HCT116 (cell line): ENCODE measurements around the gene USH1G. TPM values are rescaled to one million over a fixed set of nuclear protein-coding genes. Genes with fewer than 3 reads are reported as not detected.

Experiments
- ATAC-seq: fragments of 200-7000 bp; cut with Tn5 transposase; 2 replicates; pipeline ENCODE4 v1.9.1; 2020; ENCODE audit warnings: mild to moderate bottlenecking, moderate library complexity
- BruUV-seq: library from RNA; stranded (reverse); fragments of 400-500 nt; replicated peaks from 2 replicates; lab custom pipeline; 2021; lab: Mats Ljungman, UMichigan
- CTCF ChIA-PET: fragments of 300-600 bp; sonication (Branson Sonifier 250); formaldehyde crosslinking; loops from one replicate; lab custom pipeline; 2021; ENCODE audit warnings: antibody characterized with exemption; lab: Charles Lee
- POLR2A ChIA-PET: fragments of 300-600, 350-600 bp; sonication (Branson Sonifier 250); formaldehyde crosslinking; loops from one replicate; lab custom pipeline; 2021; ENCODE audit warnings: antibody characterized with exemption; lab: Charles Lee
- RAD21 ChIA-PET, 2 experiments: fragments of 300-600 bp; sonication (Branson Sonifier 250); formaldehyde crosslinking; loops; one replicate each; lab custom pipeline; 2023; ENCODE audit warnings: low total read pairs in 2 of 2; ENCODE audit not compliant: uncharacterized antibody in 2 of 2, unreplicated experiment in 2 of 2, low non-redundant PET in 1 of 2; lab: Charles Lee
- DNase-seq: peaks from one replicate; pipeline ENCODE4 v3.0.0-alpha.2; 2010; ENCODE audit warnings: low read depth, low spot score
- H2AFZ ChIP-seq: fragments of 200-600 bp; shearing (Covaris generic), sonication (generic); 2 replicates; pipeline ENCODE4 v1.6.1; 2017; ENCODE audit warnings: low read depth, mixed run types, mixed read lengths, antibody characterized with exemption, low read length; ENCODE audit not compliant: poor library complexity, severe bottlenecking
- H3K27ac ChIP-seq: 2 replicates; pipeline ENCODE4 v1.5.1; 2012; ENCODE audit warnings: low read depth, low read length
- H3K27me3 ChIP-seq: fragments of 200-600 bp; sonication (generic); 2 replicates; pipeline ENCODE4 v1.6.1; 2016; ENCODE audit warnings: mixed run types, low read length, mixed read lengths; ENCODE audit not compliant: insufficient read depth
- H3K36me3 ChIP-seq, 2 experiments: fragments of 200-500 bp in 1 of 2; fragments of 200-600 bp in 1 of 2; sonication (Bioruptor generic) in 1 of 2; sonication (generic) in 1 of 2; 2 replicates each; pipeline versions ENCODE4 v1.5.1 to v1.6.1; 2014 to 2016; ENCODE audit warnings: low read length in 2 of 2, inconsistent platforms in 1 of 2, mixed read lengths in 1 of 2, mixed run types in 1 of 2; ENCODE audit not compliant: insufficient read depth in 2 of 2, control insufficient read depth in 1 of 2
- H3K4me1 ChIP-seq, 2 experiments: fragments of 200-600 bp in 1 of 2; sonication (generic) in 1 of 2; 2 replicates each; pipeline versions ENCODE4 v1.5.1 to v1.6.1; 2012 to 2017; ENCODE audit warnings: low read length in 2 of 2, inconsistent platforms in 1 of 2, mild to moderate bottlenecking in 1 of 2, mixed read lengths in 1 of 2, mixed run types in 1 of 2, moderate library complexity in 1 of 2; ENCODE audit not compliant: insufficient read depth in 2 of 2, control insufficient read depth in 1 of 2
- H3K4me2 ChIP-seq: fragments of 200-600 bp; sonication (generic); 2 replicates; pipeline ENCODE4 v1.6.1; 2017; ENCODE audit warnings: mixed run types, low read length, mixed read lengths
- H3K4me3 ChIP-seq, 2 experiments: fragments of 200-600 bp in 1 of 2; sonication (generic) in 1 of 2; replicated peaks in 1 of 2; 2 replicates each; pipeline ENCODE4 v1.5.1; 2011 to 2016; ENCODE audit warnings: low read length in 2 of 2, control low read depth in 1 of 2, low read depth in 1 of 2, mild to moderate bottlenecking in 1 of 2, mixed read lengths in 1 of 2, mixed run types in 1 of 2
- H3K79me2 ChIP-seq: fragments of 200-600 bp; sonication (generic); 2 replicates; pipeline ENCODE4 v1.6.1; 2017; ENCODE audit warnings: mild to moderate bottlenecking, mixed run types, low read length, moderate library complexity, mixed read lengths; ENCODE audit not compliant: insufficient read depth
- H3K9ac ChIP-seq: fragments of 200-600 bp; sonication (generic); 2 replicates; pipeline ENCODE4 v1.6.1; 2016; ENCODE audit warnings: low read length, mixed read lengths
- H3K9me2 ChIP-seq: fragments of 200-600 bp; sonication (generic), shearing (Covaris generic); 2 replicates; pipeline ENCODE4 v1.6.1; 2017; ENCODE audit warnings: mixed run types, mild to moderate bottlenecking, moderate library complexity; ENCODE audit not compliant: insufficient read depth
- H3K9me3 ChIP-seq, 2 experiments: fragments of 200-500 bp in 1 of 2; fragments of 200-600 bp in 1 of 2; sonication (Bioruptor generic) in 1 of 2; sonication (generic) in 1 of 2; 2 replicates each; pipeline ENCODE4 v1.6.1; 2014 to 2017; ENCODE audit warnings: low read length in 2 of 2, mixed read lengths in 2 of 2, inconsistent platforms in 1 of 2, low read depth in 1 of 2, mild to moderate bottlenecking in 1 of 2, mixed run types in 1 of 2, moderate library complexity in 1 of 2; ENCODE audit not compliant: control insufficient read depth in 1 of 2, insufficient read depth in 1 of 2
- H4K20me1 ChIP-seq: fragments of 200-600 bp; sonication (generic), shearing (Covaris generic); 2 replicates; pipeline ENCODE4 v1.6.1; 2017; ENCODE audit warnings: mixed run types, mild to moderate bottlenecking, moderate library complexity; ENCODE audit not compliant: insufficient read depth
- ATF3 ChIP-seq: IDR thresholded peaks from 2 replicates; pipeline ENCODE4 v1.6.1; 2012
- CBX3 ChIP-seq: IDR thresholded peaks from 2 replicates; pipeline ENCODE4 v1.6.1; 2012; ENCODE audit warnings: low read depth
- MAX ChIP-seq: IDR thresholded peaks from 2 replicates; pipeline ENCODE4 v1.6.1; 2012
- RAD21 ChIP-seq: IDR thresholded peaks from 2 replicates; pipeline ENCODE4 v1.6.1; 2012; ENCODE audit warnings: low read depth, mild to moderate bottlenecking
- REST ChIP-seq: IDR thresholded peaks from 2 replicates; pipeline ENCODE4 v1.6.1; 2012; ENCODE audit warnings: low read depth
- SIN3A ChIP-seq: IDR thresholded peaks from 2 replicates; pipeline ENCODE4 v1.6.1; 2012; ENCODE audit warnings: low read depth
- SRF ChIP-seq: IDR thresholded peaks from 2 replicates; pipeline ENCODE4 v1.6.1; 2012; ENCODE audit warnings: low read depth
- TCF7L2 ChIP-seq: IDR thresholded peaks from 2 replicates; pipeline ENCODE4 v1.7.0; 2011; ENCODE audit warnings: borderline replicate concordance, inconsistent platforms; ENCODE audit not compliant: insufficient read depth, insufficient read length; ENCODE audit errors: extremely low read depth
- YY1 ChIP-seq: IDR thresholded peaks from 2 replicates; pipeline ENCODE4 v1.6.1; 2011; ENCODE audit warnings: low read length, low read depth, moderate library complexity, mild to moderate bottlenecking; ENCODE audit not compliant: insufficient replicate concordance; ENCODE audit errors: extremely low read depth
- ZBTB33 ChIP-seq: IDR thresholded peaks from 2 replicates; pipeline ENCODE4 v1.6.1; 2011; ENCODE audit warnings: mild to moderate bottlenecking, low read length, moderate library complexity; ENCODE audit not compliant: insufficient replicate concordance; ENCODE audit errors: extremely low read depth
- ZFX ChIP-seq: fragments of 450-650 bp; IDR thresholded peaks from 2 replicates; pipeline ENCODE4 v1.6.1; 2017
- ZNF274 ChIP-seq: fragments of 200-500 bp; sonication (Bioruptor generic); IDR thresholded peaks from 2 replicates; pipeline ENCODE4 v1.6.1; 2014; ENCODE audit warnings: mild to moderate bottlenecking, low read depth, low read length, inconsistent platforms
- intact Hi-C: fragments of 100-400 bp; cut with micrococcal nuclease; formaldehyde crosslinking; loops from 2 replicates; pipeline ENCODE4 v1.10.0; 2022
- total RNA-seq: library from RNA; stranded (reverse); gene quantifications from one replicate; pipeline ENCODE4 v1.2.1, GENCODE V29; 2021; ENCODE audit not compliant: unreplicated experiment

Gene USH1G
- total RNA-seq, 1 experiment from 2014 or later, result 3.1 TPM

DNA sequence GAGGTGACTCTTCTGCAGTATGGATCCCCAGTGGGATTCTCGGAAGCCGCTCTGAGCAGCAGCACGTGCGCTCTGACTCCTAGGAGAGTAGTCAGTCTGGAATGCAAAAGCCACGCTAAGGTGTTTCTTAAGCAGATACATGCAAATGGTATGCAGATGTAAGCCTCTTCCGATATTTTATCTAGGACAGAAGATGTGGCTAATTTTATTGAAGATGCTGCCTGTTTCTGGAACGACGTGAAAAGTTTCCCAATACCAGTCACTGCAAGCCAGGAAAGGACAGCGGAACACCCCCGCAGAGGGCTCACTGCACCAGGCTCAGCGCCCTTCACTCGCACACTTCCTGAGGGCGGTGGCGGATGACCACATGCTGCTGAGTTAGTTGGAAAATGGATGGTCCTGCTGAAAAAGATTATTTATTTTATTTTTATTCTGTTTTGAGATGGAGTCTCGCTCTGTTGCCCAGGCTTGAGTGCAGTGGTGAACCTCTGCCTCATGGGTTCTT lies 39.8 kb downstream of the USH1G start:
- Histone ChIP-seq H3K9ac (no peak overlapping the region), H3K4me3 (no peak overlapping the region), H4K20me1 (no peaks in the 10 kb centered on the region), H3K4me1 (peaks cover 0 to 5% of the 10 kb centered on the region in 2 experiments; a peak in 2 of 4 replicates), H3K4me2 (no peak overlapping the region), H3K9me2 (no peaks in the 10 kb centered on the region), H3K79me2 (no peaks in the 10 kb centered on the region)
- RAD21 ChIA-PET, result no interaction called here
- intact Hi-C loops, result no loop called here
- TF ChIP-seq ATF3 (no peak), SRF (no peak), RAD21 (no peak), SIN3A (no peak), CBX3 (no peak), MAX (no peak), ZNF274 (no peak), TCF7L2 (no peak), YY1 (no peak), ZFX (no peak), REST (no peak), ZBTB33 (no peak)
- TF ChIP-seq, all 23 proteins: peak for 0
- H3K9me3 ChIP-seq, result no peaks in the 10 kb centered on the region
- no TSS peak for BruUV-seq
- ChIA-PET CTCF (no interaction called here), POLR2A (no interaction called here)
- no peak overlapping the region for H3K27ac ChIP-seq
- no peak overlapping the region for H2AFZ ChIP-seq
- ATAC-seq, result no peak
- no peaks in the 10 kb centered on the region for H3K27me3 ChIP-seq
- no peaks in the 10 kb centered on the region for H3K36me3 ChIP-seq
- DNase-seq, result no peak
